CD14-positive monocyte (primary cell): ENCODE data around the gene RTP5. TPM values are rescaled to one million over a fixed set of nuclear protein-coding genes. Genes with fewer than 3 reads are reported as not detected.
"Not testable (repeated sequence)": the region's sequence is repeated elsewhere in the genome, so short reads cannot be mapped to it uniquely, and the experiment has no call there.

Experiments
- DNase-seq, 3 donors: peaks; one replicate each; pipeline ENCODE4 v3.0.0-alpha.2; 2011 to 2022
- H2AFZ ChIP-seq: 2 replicates; pipeline ENCODE4 v1.6.0; 2012; ENCODE audit warnings: mild to moderate bottlenecking, low read depth, low read length, inconsistent platforms; ENCODE audit not compliant: insufficient read depth, poor library complexity, severe bottlenecking
- H3K27ac ChIP-seq, 2 donors: 1 replicate in 1 of 2; 2 replicates in 1 of 2; pipeline ENCODE4 v1.5.1; 2012 to 2013; ENCODE audit warnings: low read length in 2 of 2, control low read depth in 1 of 2, inconsistent platforms in 1 of 2, low read depth in 1 of 2, mild to moderate bottlenecking in 1 of 2
- H3K27me3 ChIP-seq, 2 donors: one replicate each; pipeline versions ENCODE4 v1.6.0 to v1.6.1; 2011 to 2013; ENCODE audit warnings: low read length in 2 of 2; ENCODE audit not compliant: control insufficient read depth in 2 of 2, insufficient read depth in 2 of 2
- H3K36me3 ChIP-seq, 2 donors: replicated peaks in 1 of 2; 1 replicate in 1 of 2; 2 replicates in 1 of 2; pipeline versions ENCODE4 v1.5.1 to v1.6.1; 2012 to 2013; ENCODE audit warnings: low read length in 2 of 2, control low read depth in 1 of 2, inconsistent platforms in 1 of 2, mild to moderate bottlenecking in 1 of 2; ENCODE audit not compliant: insufficient read depth in 2 of 2, control insufficient read depth in 1 of 2
- H3K4me1 ChIP-seq, 2 donors: 1 replicate in 1 of 2; 2 replicates in 1 of 2; pipeline versions ENCODE4 v1.5.1 to v1.6.1; 2012 to 2013; ENCODE audit warnings: low read length in 2 of 2, control low read depth in 1 of 2, inconsistent platforms in 1 of 2, mild to moderate bottlenecking in 1 of 2, moderate library complexity in 1 of 2; ENCODE audit not compliant: insufficient read depth in 2 of 2, control insufficient read depth in 1 of 2
- H3K4me2 ChIP-seq: replicated peaks from 2 replicates; pipeline ENCODE3; 2012; ENCODE audit warnings: low read length, moderate library complexity, mild to moderate bottlenecking; ENCODE audit not compliant: poor library complexity, severe bottlenecking; ENCODE audit errors: extremely low read depth
- H3K4me3 ChIP-seq, 3 experiments: fragments of 200-600 bp in 1 of 3; sonication (generic) in 1 of 3; replicated peaks in 1 of 3; 1 replicate in 2 of 3; 2 replicates in 1 of 3; pipeline ENCODE4 v1.5.1; 2011 to 2013; ENCODE audit warnings: low read length in 3 of 3, mild to moderate bottlenecking in 3 of 3, control low read depth in 2 of 3, low read depth in 2 of 3, inconsistent platforms in 1 of 3, moderate library complexity in 1 of 3
- H3K79me2 ChIP-seq: 2 replicates; pipeline ENCODE4 v1.6.0; 2012; ENCODE audit warnings: mild to moderate bottlenecking, control low read depth, inconsistent platforms, low read length, moderate library complexity; ENCODE audit not compliant: insufficient read depth
- H3K9ac ChIP-seq: 2 replicates; pipeline ENCODE4 v1.6.0; 2017; ENCODE audit warnings: low read length, mild to moderate bottlenecking; ENCODE audit not compliant: insufficient read depth, poor library complexity, severe bottlenecking
- H3K9me3 ChIP-seq, 2 donors: replicated peaks in 1 of 2; 1 replicate in 1 of 2; 2 replicates in 1 of 2; pipeline versions ENCODE4 v1.5.1 to v1.6.1; 2012 to 2013; ENCODE audit warnings: low read length in 2 of 2, control low read depth in 1 of 2; ENCODE audit not compliant: control insufficient read depth in 1 of 2, insufficient read depth in 1 of 2
- H4K20me1 ChIP-seq: 2 replicates; pipeline ENCODE4 v1.6.0; 2012; ENCODE audit warnings: mild to moderate bottlenecking, low read length, control low read depth, moderate library complexity; ENCODE audit not compliant: insufficient read depth
- H3K27ac Mint-ChIP-seq, 7 donors: one replicate each; pipeline ENCODE4 v1.8.0; 2020; ENCODE audit warnings: mild to moderate bottlenecking in 7 of 7, mixed read lengths in 7 of 7, moderate library complexity in 6 of 7, inconsistent platforms in 2 of 7
- H3K27me3 Mint-ChIP-seq, 3 donors: one replicate each; pipeline ENCODE4 v1.8.0; 2021 to 2022; ENCODE audit warnings: low read depth in 3 of 3, mild to moderate bottlenecking in 3 of 3, mixed read lengths in 3 of 3, moderate library complexity in 3 of 3, inconsistent platforms in 1 of 3
- H3K36me3 Mint-ChIP-seq, 2 donors: one replicate each; pipeline ENCODE4 v1.8.0; 2020; ENCODE audit warnings: mixed read lengths in 2 of 2, inconsistent platforms in 1 of 2, mild to moderate bottlenecking in 1 of 2
- H3K4me1 Mint-ChIP-seq: one replicate; pipeline ENCODE4 v1.8.0; 2020; ENCODE audit warnings: mild to moderate bottlenecking, mixed read lengths
- H3K4me3 Mint-ChIP-seq, 2 donors: one replicate each; pipeline ENCODE4 v1.8.0; 2020; ENCODE audit warnings: mild to moderate bottlenecking in 2 of 2, mixed read lengths in 2 of 2, moderate library complexity in 1 of 2
- H3K9me3 Mint-ChIP-seq, 7 donors: one replicate each; pipeline ENCODE4 v1.8.0; 2020 to 2022; ENCODE audit warnings: mixed read lengths in 7 of 7, mild to moderate bottlenecking in 6 of 7, moderate library complexity in 6 of 7, inconsistent platforms in 2 of 7
- WGBS: methylation state at CpG from one replicate; pipeline ENCODE4 v1.1.5; 2013; ENCODE audit warnings: missing lambda C conversion rate; ENCODE audit not compliant: insufficient coverage; 5-methylcytosine and 5-hydroxymethylcytosine counted together
- intact Hi-C, 2 donors: fragments of 100-400 bp; cut with micrococcal nuclease; formaldehyde crosslinking; loops; one replicate each; pipeline versions ENCODE4 v1.15.0 to v1.15.1; 2023
- polyA plus RNA-seq, 3 donors: library from polyadenylated mRNA; depleted of rRNA in 1 of 3; unstranded in 2 of 3; stranded (reverse) in 1 of 3; fragments of 300-500 nt in 2 of 3; fragments of >200 nt in 1 of 3; fragmentation: Illumina TruSeq in 2 of 3; gene quantifications; 1 replicate in 2 of 3; 2 replicates in 1 of 3; pipeline ENCODE4 v1.2.3, GENCODE V29; 2012 to 2021
- TF ChIP-seq, protein P1 (sequence below): fragments of 200-600 bp; IDR thresholded peaks from one replicate; pipeline ENCODE4 v1.8.0; 2022; ENCODE audit warnings: antibody characterized with exemption, mild to moderate bottlenecking

Gene RTP5
- polyA plus RNA-seq, 3 donors: 0.03 TPM; not detected in 2

DNA sequence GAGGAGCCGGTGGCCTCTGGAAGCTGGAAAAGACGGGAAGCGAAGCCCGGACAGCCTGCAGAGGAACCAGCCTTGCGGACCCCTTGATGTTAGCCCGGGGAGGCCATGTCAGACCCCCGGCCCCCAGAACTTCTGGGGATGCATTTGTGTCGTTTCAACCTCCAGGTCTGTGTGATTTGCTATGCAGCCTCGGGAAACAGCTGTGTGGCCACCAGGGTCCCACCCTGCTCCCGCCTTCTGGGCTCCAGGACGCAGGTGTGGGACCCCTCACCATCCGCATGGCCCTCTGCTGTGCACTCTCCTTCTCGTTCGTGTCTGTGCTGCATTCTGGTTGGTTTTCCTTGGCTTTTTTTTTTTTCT lies 47.3 kb upstream of the RTP5 start:
- no peak overlapping the region for H3K4me3 Mint-ChIP-seq
- no peak overlapping the region for H3K27ac ChIP-seq
- H3K36me3 ChIP-seq: no peaks in the 10 kb centered on the region
- no peaks in the 10 kb centered on the region for H4K20me1 ChIP-seq
- H3K36me3 Mint-ChIP-seq: no peaks in the 10 kb centered on the region
- H2AFZ ChIP-seq: no peak overlapping the region
- intact Hi-C loops: no loop called here
- H3K4me1 ChIP-seq: peaks cover 11 to 13% of the 10 kb centered on the region in 2 donors
- no peak for DNase-seq
- no peak overlapping the region for H3K4me2 ChIP-seq
- no peaks in the 10 kb centered on the region for H3K79me2 ChIP-seq
- H3K27ac Mint-ChIP-seq: no peak overlapping the region
- WGBS: 83% methylated on average over 11 of the region's 14 CpGs
- no peak overlapping the region for H3K9ac ChIP-seq
- peaks cover 15 to 28% (median 23%) of the 10 kb centered on the region in 7 donors for H3K9me3 Mint-ChIP-seq
- peaks cover 7 to 13% (median 12%) of the 10 kb centered on the region in 3 donors for H3K27me3 Mint-ChIP-seq
- peaks cover 17% of the 10 kb centered on the region for H3K4me1 Mint-ChIP-seq
- TF ChIP-seq, protein P1, sequence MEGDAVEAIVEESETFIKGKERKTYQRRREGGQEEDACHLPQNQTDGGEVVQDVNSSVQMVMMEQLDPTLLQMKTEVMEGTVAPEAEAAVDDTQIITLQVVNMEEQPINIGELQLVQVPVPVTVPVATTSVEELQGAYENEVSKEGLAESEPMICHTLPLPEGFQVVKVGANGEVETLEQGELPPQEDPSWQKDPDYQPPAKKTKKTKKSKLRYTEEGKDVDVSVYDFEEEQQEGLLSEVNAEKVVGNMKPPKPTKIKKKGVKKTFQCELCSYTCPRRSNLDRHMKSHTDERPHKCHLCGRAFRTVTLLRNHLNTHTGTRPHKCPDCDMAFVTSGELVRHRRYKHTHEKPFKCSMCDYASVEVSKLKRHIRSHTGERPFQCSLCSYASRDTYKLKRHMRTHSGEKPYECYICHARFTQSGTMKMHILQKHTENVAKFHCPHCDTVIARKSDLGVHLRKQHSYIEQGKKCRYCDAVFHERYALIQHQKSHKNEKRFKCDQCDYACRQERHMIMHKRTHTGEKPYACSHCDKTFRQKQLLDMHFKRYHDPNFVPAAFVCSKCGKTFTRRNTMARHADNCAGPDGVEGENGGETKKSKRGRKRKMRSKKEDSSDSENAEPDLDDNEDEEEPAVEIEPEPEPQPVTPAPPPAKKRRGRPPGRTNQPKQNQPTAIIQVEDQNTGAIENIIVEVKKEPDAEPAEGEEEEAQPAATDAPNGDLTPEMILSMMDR: no peak
- peaks cover 8 to 10% of the 10 kb centered on the region in 2 donors for H3K9me3 ChIP-seq
- H3K4me3 ChIP-seq: no peak overlapping the region
- no peaks in the 10 kb centered on the region for H3K27me3 ChIP-seq

DNA sequence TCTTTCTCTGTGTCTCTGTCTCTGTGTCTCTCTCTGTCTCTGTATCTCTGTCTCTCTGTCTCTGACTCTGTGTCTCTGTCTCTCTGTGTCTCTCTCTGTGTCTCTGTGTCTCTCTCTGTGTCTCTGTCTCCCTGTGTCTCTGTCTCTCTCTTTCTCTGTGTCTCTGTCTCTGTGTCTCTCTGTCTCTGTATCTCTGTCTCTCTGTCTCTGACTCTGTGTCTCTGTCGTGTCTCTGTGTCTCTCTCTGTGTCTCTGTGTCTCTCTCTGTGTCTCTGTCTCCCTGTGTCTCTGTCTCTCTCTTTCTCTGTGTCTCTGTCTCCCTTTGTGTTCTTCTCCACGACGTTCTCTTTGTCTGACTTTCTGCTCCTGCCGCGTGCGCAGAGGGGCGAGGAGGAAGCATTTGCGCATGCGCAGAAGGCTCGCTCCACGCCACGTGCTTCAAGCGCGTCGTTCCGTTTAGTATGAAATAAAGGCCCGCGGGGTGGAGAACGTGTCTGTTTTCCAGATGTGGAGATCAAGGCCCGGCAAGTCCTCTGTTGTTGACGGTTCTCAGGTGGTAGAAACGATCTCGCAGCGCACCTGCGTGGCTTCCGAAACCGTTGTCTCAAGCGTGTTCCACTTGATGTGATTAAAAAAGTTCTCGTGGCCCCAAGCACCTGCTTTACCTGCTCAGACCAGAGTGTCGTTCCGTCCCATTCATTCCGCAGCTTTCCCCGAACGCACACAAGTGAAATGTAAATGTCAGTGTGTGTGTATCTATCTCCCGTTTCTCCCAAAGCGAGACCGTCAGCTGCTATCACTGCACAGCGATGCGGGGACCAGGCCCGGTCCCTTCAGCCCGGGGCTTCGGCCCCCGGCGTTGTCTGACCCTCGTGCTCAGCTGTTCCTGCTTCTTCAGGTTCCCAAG lies 45.7 kb upstream of the RTP5 start:
- H3K79me2 ChIP-seq, H2AFZ ChIP-seq, H3K36me3 ChIP-seq, H3K9ac ChIP-seq, H3K4me3 Mint-ChIP-seq, H3K4me1 Mint-ChIP-seq, H4K20me1 ChIP-seq, H3K36me3 Mint-ChIP-seq, H3K27ac ChIP-seq, DNase-seq, H3K4me1 ChIP-seq, H3K4me3 ChIP-seq, H3K4me2 ChIP-seq, H3K27me3 ChIP-seq, H3K27me3 Mint-ChIP-seq, intact Hi-C loops: not testable (repeated sequence)
- peak overlapping the region in 1 of 7 donors; percentile 5 for H3K27ac Mint-ChIP-seq
- H3K9me3 ChIP-seq: peaks cover 12 to 20% of the 10 kb centered on the region in 2 donors
- 96% methylated on average over 38 of the region's 45 CpGs for WGBS
- H3K9me3 Mint-ChIP-seq: peaks cover 15 to 37% (median 35%) of the 10 kb centered on the region in 7 donors
